HG03378 (cell line): ENCODE measurements around the gene FFAR1.
"Not testable (repeated sequence)": the region's sequence is repeated elsewhere in the genome, so short reads cannot be mapped to it uniquely, and the experiment has no call there.

Experiments
- ATAC-seq: cut with Tn5 transposase; IDR thresholded peaks from one replicate; pipeline ENCODE4 v1.9.1; 2021; ENCODE audit warnings: mild to moderate bottlenecking, moderate library complexity; ENCODE audit not compliant: unreplicated experiment

The FFAR1 gene

GRCh38 chr19:35359395-35359794, 11.7 kb downstream of the FFAR1 start:
- ATAC-seq: not testable (repeated sequence)

GRCh38 chr19:35360081-35360480, 12.4 kb downstream of the FFAR1 start:
- ATAC-seq: not testable (repeated sequence)

- no peak for ATAC-seq
These were observed 13.2 kb downstream of the FFAR1 start for GRCh38 chr19:35360880-35361420.

GRCh38 chr19:35362261-35363000, 14.7 kb downstream of the FFAR1 start:
- no peak for ATAC-seq

- ATAC-seq: no peak
These were observed 15.4 kb downstream of the FFAR1 start for GRCh38 chr19:35363001-35363590.

- ATAC-seq: no peak
These were observed 16.2 kb downstream of the FFAR1 start for GRCh38 chr19:35363711-35364425.

- no peak for ATAC-seq
These were observed 17.6 kb downstream of the FFAR1 start for GRCh38 chr19:35365303-35365702.

GRCh38 chr19:35368378-35368777, 20.7 kb downstream of the FFAR1 start:
- ATAC-seq: no peak

GRCh38 chr19:35369522-35369921, 21.8 kb downstream of the FFAR1 start:
- ATAC-seq: no peak

GRCh38 chr19:35370722-35371121, 23.0 kb downstream of the FFAR1 start, which contains the start of gene GPR42:
TSS of gene GPR42 (plus strand) at chr19:35371068. CDS start at chr19:35371360, 292 bp downstream.
- no peak for ATAC-seq

GRCh38 chr19:35373492-35373891, 25.8 kb downstream of the FFAR1 start:
- no peak for ATAC-seq

- ATAC-seq: not testable (repeated sequence)
These were observed 26.3 kb downstream of the FFAR1 start for GRCh38 chr19:35374031-35374430.

GRCh38 chr19:35375505-35376307, 28.0 kb downstream of the FFAR1 start:
- no peak for ATAC-seq

GRCh38 chr19:35377656-35378055, 30.0 kb downstream of the FFAR1 start:
- ATAC-seq: no peak

GRCh38 chr19:35378356-35378755, 30.7 kb downstream of the FFAR1 start:
- no peak for ATAC-seq

- not testable (repeated sequence) for ATAC-seq
These were observed 31.8 kb downstream of the FFAR1 start for GRCh38 chr19:35379545-35379944.

- ATAC-seq: no peak
These were observed 32.3 kb downstream of the FFAR1 start for GRCh38 chr19:35379992-35380391.

GRCh38 chr19:35380450-35381124, 32.9 kb downstream of the FFAR1 start:
- no peak for ATAC-seq

GRCh38 chr19:35381318-35381717, 33.6 kb downstream of the FFAR1 start:
- no peak for ATAC-seq

GRCh38 chr19:35381926-35382325, 34.2 kb downstream of the FFAR1 start:
- ATAC-seq: no peak
